NCI-H510A treated with DMSO at 0.1 percent for 48 hours (cell line): ENCODE results near the gene STK31.
"Not testable (repeated sequence)": the region's sequence is repeated elsewhere in the genome, so short reads cannot be mapped to it uniquely, and the experiment has no call there.

Experiments used
- DNase-seq: peaks from one replicate; lab custom pipeline; 2025; lab: John Stamatoyannopoulos, UW

Gene STK31

GRCh38 chr7:23714150-23714464 is 4.1 kb downstream of the STK31 start:
- no peak for DNase-seq

GRCh38 chr7:23714579-23714978 is 4.6 kb downstream of the STK31 start:
- no peak for DNase-seq

- no peak for DNase-seq
Observed at GRCh38 chr7:23715099-23715498, 5.1 kb downstream of the STK31 start.

GRCh38 chr7:23717788-23718187 is 7.8 kb downstream of the STK31 start:
- no peak for DNase-seq

GRCh38 chr7:23721456-23721855 is 11.4 kb downstream of the STK31 start:
- no peak for DNase-seq

- DNase-seq, result not testable (repeated sequence)
Observed at GRCh38 chr7:23722587-23723216, 12.7 kb downstream of the STK31 start.

GRCh38 chr7:23724113-23724512 is 14.1 kb downstream of the STK31 start:
- DNase-seq, result not testable (repeated sequence)

- DNase-seq, result no peak
Observed at GRCh38 chr7:23742051-23742450, 32.0 kb downstream of the STK31 start.

GRCh38 chr7:23743226-23743625 is 33.2 kb downstream of the STK31 start:
- no peak for DNase-seq

- DNase-seq, result no peak
Observed at GRCh38 chr7:23746629-23747028, 36.6 kb downstream of the STK31 start.

GRCh38 chr7:23751852-23752251 is 41.8 kb downstream of the STK31 start:
- DNase-seq, result no peak

GRCh38 chr7:23758839-23759238 is 48.8 kb downstream of the STK31 start:
- DNase-seq, result not testable (repeated sequence)

- peak; percentile 72 for DNase-seq
Observed at GRCh38 chr7:23759671-23760391, 49.8 kb downstream of the STK31 start.

GRCh38 chr7:23765943-23766342 is 55.9 kb downstream of the STK31 start:
- no peak for DNase-seq

- DNase-seq, result no peak
Observed at GRCh38 chr7:23767514-23767913, 57.5 kb downstream of the STK31 start.

GRCh38 chr7:23768022-23768421 is 58.0 kb downstream of the STK31 start:
- no peak for DNase-seq

- not testable (repeated sequence) for DNase-seq
Observed at GRCh38 chr7:23779185-23779800, 69.3 kb downstream of the STK31 start.

GRCh38 chr7:23783115-23783514 is 73.1 kb downstream of the STK31 start:
- no peak for DNase-seq

GRCh38 chr7:23787272-23787671 is 77.3 kb downstream of the STK31 start:
- DNase-seq, result peak; percentile 67

GRCh38 chr7:23788843-23789242 is 78.8 kb downstream of the STK31 start:
- no peak for DNase-seq

GRCh38 chr7:23791721-23792120 is 81.7 kb downstream of the STK31 start:
- DNase-seq, result no peak

GRCh38 chr7:23802720-23803397 is 92.8 kb downstream of the STK31 start:
- DNase-seq, result no peak

GRCh38 chr7:23804707-23805106 is 94.7 kb downstream of the STK31 start:
- no peak for DNase-seq
